H9 (cell line): Measurements from ENCODE around the gene EMC8. TPM values are rescaled to one million over a fixed set of nuclear protein-coding genes. Genes with fewer than 3 reads are reported as not detected.

Experiments used
- DNase-seq: peaks from one replicate; pipeline ENCODE4 v3.0.0-alpha.2; 2017
- H2AFZ ChIP-seq: one replicate; pipeline ENCODE4 v1.6.1; 2013; ENCODE audit warnings: mild to moderate bottlenecking, low read length, control low read depth, moderate library complexity
- H2AK5ac ChIP-seq: 2 replicates; pipeline ENCODE4 v1.6.1; 2013; ENCODE audit warnings: low read length, control low read depth, mixed read lengths; ENCODE audit not compliant: insufficient read length
- H2BK120ac ChIP-seq: one replicate; pipeline ENCODE4 v1.6.1; 2013; ENCODE audit warnings: low read depth, mild to moderate bottlenecking, low read length, control low read depth, inconsistent platforms; ENCODE audit not compliant: poor library complexity, severe bottlenecking
- H2BK12ac ChIP-seq: 2 replicates; pipeline ENCODE4 v1.6.1; 2013; ENCODE audit warnings: low read length, control low read depth, mixed read lengths, low read depth; ENCODE audit not compliant: insufficient read length
- H2BK15ac ChIP-seq: 2 replicates; pipeline ENCODE4 v1.6.1; 2013; ENCODE audit warnings: low read depth, low read length, control low read depth
- H2BK20ac ChIP-seq: one replicate; pipeline ENCODE4 v1.6.1; 2013; ENCODE audit warnings: low read depth, mild to moderate bottlenecking, low read length, control low read depth, inconsistent platforms; ENCODE audit not compliant: poor library complexity, severe bottlenecking
- H2BK5ac ChIP-seq: 2 replicates; pipeline ENCODE4 v1.6.1; 2013; ENCODE audit warnings: low read length, control low read depth, mixed read lengths; ENCODE audit not compliant: insufficient read length
- H3K14ac ChIP-seq: 2 replicates; pipeline ENCODE4 v1.6.1; 2013; ENCODE audit warnings: low read length, control low read depth; ENCODE audit not compliant: insufficient read depth
- H3K18ac ChIP-seq: 2 replicates; pipeline ENCODE4 v1.6.1; 2013; ENCODE audit warnings: low read depth, mild to moderate bottlenecking, mixed read lengths, low read length, control low read depth; ENCODE audit not compliant: insufficient read length
- H3K23ac ChIP-seq: 2 replicates; pipeline ENCODE4 v1.6.1; 2013; ENCODE audit warnings: low read length, control low read depth, mixed read lengths, low read depth; ENCODE audit not compliant: insufficient read length
- H3K23me2 ChIP-seq: 2 replicates; pipeline ENCODE4 v1.6.1; 2013; ENCODE audit warnings: low read depth, mild to moderate bottlenecking, mixed read lengths, low read length, control low read depth; ENCODE audit not compliant: insufficient read length, poor library complexity, severe bottlenecking
- H3K27ac ChIP-seq: 2 replicates; pipeline ENCODE4 v1.5.1; 2013; ENCODE audit warnings: low read length, control low read depth, mixed read lengths, low read depth; ENCODE audit not compliant: insufficient read length
- H3K27me3 ChIP-seq: 2 replicates; pipeline ENCODE4 v1.6.1; 2013; ENCODE audit warnings: low read length, control low read depth, inconsistent platforms; ENCODE audit not compliant: insufficient read depth
- H3K4ac ChIP-seq: 2 replicates; pipeline ENCODE4 v1.6.1; 2013; ENCODE audit warnings: low read depth, mild to moderate bottlenecking, control low read depth, inconsistent platforms, low read length, moderate library complexity
- H3K4me1 ChIP-seq: 2 replicates; pipeline ENCODE4 v1.6.1; 2013; ENCODE audit warnings: low read length, control low read depth, inconsistent platforms; ENCODE audit not compliant: insufficient read depth
- H3K4me2 ChIP-seq: 2 replicates; pipeline ENCODE4 v1.6.1; 2013; ENCODE audit warnings: low read length, control low read depth, mixed read lengths; ENCODE audit not compliant: insufficient read length, insufficient read depth
- H3K56ac ChIP-seq: 2 replicates; pipeline ENCODE4 v1.6.1; 2013; ENCODE audit warnings: low read depth, mild to moderate bottlenecking, mixed read lengths, low read length, control low read depth; ENCODE audit not compliant: insufficient read length
- H3K79me1 ChIP-seq: 2 replicates; pipeline ENCODE4 v1.6.1; 2013; ENCODE audit warnings: low read depth, mild to moderate bottlenecking, moderate library complexity, low read length, control low read depth, inconsistent platforms; ENCODE audit not compliant: insufficient read depth, poor library complexity, severe bottlenecking
- H3K79me2 ChIP-seq: 2 replicates; pipeline ENCODE4 v1.6.1; 2013; ENCODE audit warnings: low read length, control low read depth, inconsistent platforms; ENCODE audit not compliant: insufficient read depth
- H3K9ac ChIP-seq: 2 replicates; pipeline ENCODE4 v1.6.1; 2013; ENCODE audit warnings: low read length, control low read depth, mixed read lengths; ENCODE audit not compliant: insufficient read length; ENCODE audit errors: extremely low read depth
- H3K9me3 ChIP-seq: one replicate; pipeline ENCODE4 v1.6.1; 2013; ENCODE audit warnings: low read depth, low read length, inconsistent platforms; ENCODE audit not compliant: control insufficient read depth
- H3T11ph ChIP-seq: one replicate; pipeline ENCODE4 v1.6.1; 2013; ENCODE audit warnings: mild to moderate bottlenecking, low read length, control low read depth, inconsistent platforms
- H4K20me1 ChIP-seq: one replicate; pipeline ENCODE4 v1.6.1; 2013; ENCODE audit not compliant: control insufficient read depth, insufficient read length, insufficient read depth
- H4K5ac ChIP-seq: 2 replicates; pipeline ENCODE4 v1.6.1; 2013; ENCODE audit warnings: low read depth, mild to moderate bottlenecking, mixed read lengths, low read length, control low read depth; ENCODE audit not compliant: insufficient read length
- H4K8ac ChIP-seq: replicated peaks from 2 replicates; pipeline ENCODE4 v1.6.1; 2013; ENCODE audit warnings: low read length, control low read depth, mixed read lengths, low read depth; ENCODE audit not compliant: insufficient read length
- H4K91ac ChIP-seq: 2 replicates; pipeline ENCODE4 v1.6.1; 2013; ENCODE audit warnings: low read depth, mild to moderate bottlenecking, moderate library complexity, mixed read lengths, low read length, control low read depth; ENCODE audit not compliant: insufficient read length
- H3K27ac Mint-ChIP-seq, 3 experiments: 2 replicates in 2 of 3; 3 replicates in 1 of 3; pipeline ENCODE4 v1.8.0; 2020 to 2021; ENCODE audit warnings: mixed read lengths in 3 of 3, mild to moderate bottlenecking in 1 of 3, moderate library complexity in 1 of 3
- H3K27me3 Mint-ChIP-seq: 2 replicates; pipeline ENCODE4 v1.8.0; 2021; ENCODE audit warnings: low read depth, mild to moderate bottlenecking, moderate library complexity, mixed read lengths
- H3K36me3 Mint-ChIP-seq, 3 experiments: 2 replicates in 2 of 3; 3 replicates in 1 of 3; pipeline ENCODE4 v1.8.0; 2020 to 2021; ENCODE audit warnings: low read depth in 3 of 3, mixed read lengths in 3 of 3; ENCODE audit not compliant: insufficient read depth in 1 of 3
- H3K4me1 Mint-ChIP-seq, 2 experiments: 2 replicates each; pipeline ENCODE4 v1.8.0; 2020; ENCODE audit warnings: mixed read lengths in 2 of 2
- H3K4me3 Mint-ChIP-seq, 2 experiments: 2 replicates in 1 of 2; 3 replicates in 1 of 2; pipeline ENCODE4 v1.8.0; 2020 to 2021; ENCODE audit warnings: mild to moderate bottlenecking in 2 of 2, mixed read lengths in 2 of 2, moderate library complexity in 1 of 2
- H3K9me3 Mint-ChIP-seq, 2 experiments: 2 replicates in 1 of 2; 3 replicates in 1 of 2; pipeline ENCODE4 v1.8.0; 2020; ENCODE audit warnings: mild to moderate bottlenecking in 2 of 2, mixed read lengths in 2 of 2, moderate library complexity in 1 of 2
- CTCF ChIP-seq: fragments of 200-600 bp; sonication (generic); conservative IDR thresholded peaks from 3 replicates; pipeline ENCODE4 v1.8.0; 2021; ENCODE audit warnings: antibody characterized with exemption, mild to moderate bottlenecking
- WGBS: extraction: QIAGEN DNeasy Blood & Tissue Kit; methylation state at CpG from one replicate; pipeline ENCODE4 v1.1.7; 2013; ENCODE audit warnings: missing lambda C conversion rate, low lambda C conversion rate, mixed read lengths; ENCODE audit not compliant: insufficient read length; ENCODE audit errors: extremely low coverage; 5-methylcytosine and 5-hydroxymethylcytosine counted together
- total RNA-seq: library from RNA; stranded (reverse); gene quantifications from 2 replicates; pipeline ENCODE4 v1.2.1, GENCODE V29; 2021

Gene EMC8
- total RNA-seq, 1 experiment from 2014 or later: 52.3 TPM

GRCh38 chr16:85768199-85768598 is 31.1 kb downstream of the EMC8 start:
- H4K20me1 ChIP-seq: no peaks in the 10 kb centered on the region
- H3K79me2 ChIP-seq: no peaks in the 10 kb centered on the region
- H3K36me3 Mint-ChIP-seq: peaks cover 0 to 8% (median 0%) of the 10 kb centered on the region in 3 experiments; a peak in 3 of 7 replicates
- no peak overlapping the region for H4K8ac ChIP-seq
- peak overlapping the region; percentile 63 to 91 (median 78); a peak in 6 of 7 replicates for H3K27ac Mint-ChIP-seq
- H2BK120ac ChIP-seq: no peak overlapping the region
- no peak overlapping the region for H2AK5ac ChIP-seq
- no peak overlapping the region for H2AFZ ChIP-seq
- H4K91ac ChIP-seq: no peak overlapping the region
- H3K27ac ChIP-seq: no peak overlapping the region
- H3K4me3 Mint-ChIP-seq: no peak overlapping the region
- no peak overlapping the region for H3K56ac ChIP-seq
- no peak for DNase-seq
- peaks cover 25 to 41% of the 10 kb centered on the region in 2 experiments for H3K4me1 Mint-ChIP-seq
- peaks cover 3% of the 10 kb centered on the region; the same call in 1 of the 2 replicates for H3K4me1 ChIP-seq
- no peak overlapping the region for H3K14ac ChIP-seq
- no peaks in the 10 kb centered on the region for H3K27me3 ChIP-seq
- no CpG with 5 or more reads among the region's 2 CpGs for WGBS
- no peak overlapping the region for H2BK15ac ChIP-seq
- peaks cover 2% of the 10 kb centered on the region; the same call in 1 of the 2 replicates for H3K27me3 Mint-ChIP-seq
- no peak for TF ChIP-seq CTCF
- no peak overlapping the region for H2BK12ac ChIP-seq
- H3K9me3 ChIP-seq: no peaks in the 10 kb centered on the region
- no peak overlapping the region for H3K9ac ChIP-seq
- no peak overlapping the region for H3T11ph ChIP-seq
- no peak overlapping the region for H3K4me2 ChIP-seq
- no peaks in the 10 kb centered on the region for H3K23me2 ChIP-seq
- no peak overlapping the region for H3K23ac ChIP-seq
- H3K4ac ChIP-seq: no peak overlapping the region
- no peak overlapping the region for H2BK5ac ChIP-seq
- no peaks in the 10 kb centered on the region for H3K79me1 ChIP-seq
- H3K18ac ChIP-seq: no peak overlapping the region
- H4K5ac ChIP-seq: no peak overlapping the region
- no peak overlapping the region for H2BK20ac ChIP-seq
- no peaks in the 10 kb centered on the region for H3K9me3 Mint-ChIP-seq
